ENCODE measurements around the gene IFT57. TPM values are rescaled to one million over a fixed set of nuclear protein-coding genes. Genes with fewer than 3 reads are reported as not detected.

IFT57 gene
- total and polyA plus RNA-seq, 10 of the 15 experiments (the other 5 are each of a cell fraction or from before 2014, with no cell fraction given): 1.8 to 25.0 (median 7.5) TPM

DNA sequence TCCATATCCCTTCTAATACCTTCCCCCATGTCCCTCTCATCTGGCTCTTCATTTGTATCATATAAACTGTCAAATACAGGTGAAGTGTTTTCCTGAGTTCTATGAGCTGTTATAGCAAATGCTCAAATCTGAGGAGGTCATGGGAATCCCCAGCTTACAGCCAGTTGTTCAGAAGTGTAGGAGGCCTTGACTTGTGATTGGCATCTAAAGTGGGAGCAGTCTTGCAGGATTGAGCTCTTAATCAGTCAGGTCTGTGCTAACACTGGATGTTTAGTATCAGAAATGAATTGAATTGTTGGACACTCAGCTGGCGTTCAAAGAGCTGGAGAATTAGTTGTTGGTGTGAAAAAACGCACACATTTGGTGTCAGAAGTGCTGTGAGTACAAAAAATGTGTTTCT is 65.0 kb downstream of the IFT57 start:
- TF ChIP-seq, protein P1, sequence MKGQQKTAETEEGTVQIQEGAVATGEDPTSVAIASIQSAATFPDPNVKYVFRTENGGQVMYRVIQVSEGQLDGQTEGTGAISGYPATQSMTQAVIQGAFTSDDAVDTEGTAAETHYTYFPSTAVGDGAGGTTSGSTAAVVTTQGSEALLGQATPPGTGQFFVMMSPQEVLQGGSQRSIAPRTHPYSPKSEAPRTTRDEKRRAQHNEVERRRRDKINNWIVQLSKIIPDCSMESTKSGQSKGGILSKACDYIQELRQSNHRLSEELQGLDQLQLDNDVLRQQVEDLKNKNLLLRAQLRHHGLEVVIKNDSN (IDR thresholded peaks at IDR 0.05; ENCODE audit: borderline replicate concordance, extremely low read length, insufficient read depth, low read depth, low read length): no peak
- TF ChIP-seq SUZ12 (IDR thresholded peaks at IDR 0.05; ENCODE audit: unreplicated experiment): no peak
- TF ChIP-seq ZNF274 (IDR thresholded peaks at IDR 0.05; ENCODE audit: insufficient read depth, insufficient read length): no peak
- Histone ChIP-seq H3K27me3 (replicated peaks in 1 of 2; ENCODE audit: control insufficient read depth in 2 of 2, insufficient read depth in 2 of 2, low read length in 1 of 2) (no peaks in the 10 kb centered on the region), H3K9me3 (replicated peaks; ENCODE audit: control insufficient read depth, insufficient read depth, low read length) (no peaks in the 10 kb centered on the region), H2AFZ (ENCODE audit: control insufficient read depth, low read depth, low read length) (no peak overlapping the region), H3K27ac (ENCODE audit: control insufficient read depth, insufficient read depth) (no peak overlapping the region), H3K4me3 (no peak overlapping the region), H3K4me2 (ENCODE audit: control insufficient read depth, insufficient read depth) (no peak overlapping the region), H3K9ac (ENCODE audit: control insufficient read depth, insufficient read depth, low read length) (no peak overlapping the region), H3K36me3 (ENCODE audit: control insufficient read depth in 2 of 2, insufficient read depth in 2 of 2, low read length in 1 of 2) (no peaks in the 10 kb centered on the region), H3K79me2 (ENCODE audit: control insufficient read depth, insufficient read depth, low read length) (no peaks in the 10 kb centered on the region), H3K4me1 (ENCODE audit: control insufficient read depth, insufficient read depth, low read length) (no peaks in the 10 kb centered on the region), H4K20me1 (ENCODE audit: control insufficient read depth, insufficient read depth) (no peaks in the 10 kb centered on the region)
- in situ Hi-C loops (cut with MboI): no loop called here
- WGBS (ENCODE audit: insufficient coverage, insufficient replicate concordance, low lambda C conversion rate, missing lambda C conversion rate): 50% methylated on average over 2 of the region's 2 CpGs
- intact Hi-C loops (cut with micrococcal nuclease; ENCODE audit: unreplicated experiment): loop anchor here (10.0 kb wide), 1 partner anchor 138 kb away; the partner anchor contains the start of gene HHLA2
- SMC1A ChIA-PET (ENCODE audit: uncharacterized antibody, unreplicated experiment): interaction anchor here (0.9 to 3.8 kb wide), 14 partner anchors 10 to 320 kb away, joined by 3 to 23 read pairs (median 5); partner anchors contain the start of gene HHLA2
- RAD21 ChIA-PET (ENCODE audit: unreplicated experiment): interaction anchor here (0.7 to 1.9 kb wide), 6 partner anchors 32 to 252 kb away, joined by 3 to 7 read pairs (median 3); no protein-coding TSS in a partner anchor
- POLR2A ChIA-PET: no interaction called here
- no TSS peak for BruUV-seq (replicated peaks)
- CTCF ChIA-PET: interaction anchor here (0.8 to 3.3 kb wide), 12 partner anchors 10 to 395 kb away, joined by 3 to 31 read pairs (median 4); no protein-coding TSS in a partner anchor
- FAIRE-seq (no peak), DNase-seq (ENCODE audit: low read depth, low spot score) (no peak), ATAC-seq (no peak)

DNA sequence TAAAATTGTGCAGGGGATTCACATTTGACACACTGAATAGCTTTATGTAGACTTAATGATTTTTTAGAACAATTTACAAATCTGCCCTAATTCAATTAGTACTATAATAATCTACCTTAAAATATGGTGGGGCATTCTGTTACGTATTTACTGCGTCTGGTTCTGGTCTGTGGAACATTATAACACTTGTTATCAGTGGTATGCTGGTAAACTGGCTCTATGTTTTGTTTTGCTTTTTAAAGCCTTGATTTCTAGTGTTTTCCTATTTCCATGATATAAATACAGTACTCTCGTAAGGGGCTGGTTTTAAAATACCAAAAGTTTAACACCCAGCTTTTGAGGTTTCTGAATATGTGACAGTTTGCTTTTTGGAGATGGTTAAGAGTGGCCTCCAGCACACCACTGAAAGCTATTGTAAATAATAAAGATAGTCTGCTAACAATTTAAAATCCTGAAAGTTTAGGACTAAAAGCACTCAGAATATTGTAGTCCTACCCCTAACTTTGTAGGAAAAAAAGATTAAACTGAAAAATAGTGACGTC is 65.8 kb downstream of the IFT57 start:
- WGBS (ENCODE audit: insufficient coverage, insufficient replicate concordance, low lambda C conversion rate, missing lambda C conversion rate): 94% methylated on average over 4 of the region's 4 CpGs
- H4K20me1 ChIP-seq (ENCODE audit: control insufficient read depth, insufficient read depth): no peaks in the 10 kb centered on the region
- H3K27ac ChIP-seq (ENCODE audit: control insufficient read depth, insufficient read depth): no peak overlapping the region
- ChIA-PET POLR2A (no interaction called here), SMC1A (ENCODE audit: uncharacterized antibody, unreplicated experiment) (interaction anchor here (0.7 to 3.8 kb wide), 10 partner anchors 11 to 477 kb away, joined by 3 to 23 read pairs (median 6); partner anchors contain the start of gene IFT57), RAD21 (ENCODE audit: unreplicated experiment) (interaction anchor here (0.7 to 1.9 kb wide), 4 partner anchors 51 to 253 kb away, joined by 3 to 7 read pairs (median 3); no protein-coding TSS in a partner anchor), CTCF (interaction anchor here (0.8 to 3.3 kb wide), 10 partner anchors 10 to 324 kb away, joined by 3 to 31 read pairs (median 4); no protein-coding TSS in a partner anchor)
- no peak overlapping the region for H3K4me3 ChIP-seq
- no peak for FAIRE-seq
- no peaks in the 10 kb centered on the region for H3K79me2 ChIP-seq (ENCODE audit: control insufficient read depth, insufficient read depth, low read length)
- no peak for DNase-seq (ENCODE audit: low read depth, low spot score)
- H3K27me3 ChIP-seq (replicated peaks in 1 of 2; ENCODE audit: control insufficient read depth in 2 of 2, insufficient read depth in 2 of 2, low read length in 1 of 2): no peaks in the 10 kb centered on the region
- BruUV-seq (replicated peaks): no TSS peak
- no peak overlapping the region for H3K4me2 ChIP-seq (ENCODE audit: control insufficient read depth, insufficient read depth)
- H3K9me3 ChIP-seq (replicated peaks; ENCODE audit: control insufficient read depth, insufficient read depth, low read length): no peaks in the 10 kb centered on the region
- no peaks in the 10 kb centered on the region for H3K4me1 ChIP-seq (ENCODE audit: control insufficient read depth, insufficient read depth, low read length)
- in situ Hi-C loops (cut with MboI) (no loop called here), intact Hi-C loops (cut with micrococcal nuclease; ENCODE audit: unreplicated experiment) (loop anchor here (10.0 kb wide), 1 partner anchor 138 kb away; the partner anchor contains the start of gene HHLA2)
- no peaks in the 10 kb centered on the region for H3K36me3 ChIP-seq (ENCODE audit: control insufficient read depth in 2 of 2, insufficient read depth in 2 of 2, low read length in 1 of 2)
- no peak overlapping the region for H2AFZ ChIP-seq (ENCODE audit: control insufficient read depth, low read depth, low read length)
- H3K9ac ChIP-seq (ENCODE audit: control insufficient read depth, insufficient read depth, low read length): no peak overlapping the region
- no peak for ATAC-seq
- TF ChIP-seq RAD51 (IDR thresholded peaks at IDR 0.05): no peak
- no peak for TF ChIP-seq WRNIP1 (IDR thresholded peaks at IDR 0.05; ENCODE audit: borderline replicate concordance, low read depth, low read length)
- TF ChIP-seq, protein P2, sequence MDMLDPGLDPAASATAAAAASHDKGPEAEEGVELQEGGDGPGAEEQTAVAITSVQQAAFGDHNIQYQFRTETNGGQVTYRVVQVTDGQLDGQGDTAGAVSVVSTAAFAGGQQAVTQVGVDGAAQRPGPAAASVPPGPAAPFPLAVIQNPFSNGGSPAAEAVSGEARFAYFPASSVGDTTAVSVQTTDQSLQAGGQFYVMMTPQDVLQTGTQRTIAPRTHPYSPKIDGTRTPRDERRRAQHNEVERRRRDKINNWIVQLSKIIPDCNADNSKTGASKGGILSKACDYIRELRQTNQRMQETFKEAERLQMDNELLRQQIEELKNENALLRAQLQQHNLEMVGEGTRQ (IDR thresholded peaks at IDR 0.05; ENCODE audit: borderline replicate concordance, low read depth, low read length): no peak
- TF ChIP-seq, protein P3, sequence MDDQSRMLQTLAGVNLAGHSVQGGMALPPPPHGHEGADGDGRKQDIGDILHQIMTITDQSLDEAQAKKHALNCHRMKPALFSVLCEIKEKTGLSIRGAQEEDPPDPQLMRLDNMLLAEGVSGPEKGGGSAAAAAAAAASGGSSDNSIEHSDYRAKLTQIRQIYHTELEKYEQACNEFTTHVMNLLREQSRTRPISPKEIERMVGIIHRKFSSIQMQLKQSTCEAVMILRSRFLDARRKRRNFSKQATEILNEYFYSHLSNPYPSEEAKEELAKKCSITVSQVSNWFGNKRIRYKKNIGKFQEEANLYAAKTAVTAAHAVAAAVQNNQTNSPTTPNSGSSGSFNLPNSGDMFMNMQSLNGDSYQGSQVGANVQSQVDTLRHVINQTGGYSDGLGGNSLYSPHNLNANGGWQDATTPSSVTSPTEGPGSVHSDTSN (IDR thresholded peaks at IDR 0.05; ENCODE audit: insufficient replicate concordance, low read depth, low read length): no peak
- TF ChIP-seq TBL1XR1 (IDR thresholded peaks at IDR 0.05; ENCODE audit: low read depth, low read length): no peak
- TF ChIP-seq SIX5 (IDR thresholded peaks at IDR 0.05; ENCODE audit: low read depth, low read length, severe bottlenecking): no peak
- TF ChIP-seq, protein P1 (IDR thresholded peaks at IDR 0.05; ENCODE audit: borderline replicate concordance, extremely low read length, insufficient read depth, low read depth, low read length): no peak
- no peak for TF ChIP-seq TCF7 (IDR thresholded peaks at IDR 0.05; ENCODE audit: borderline replicate concordance)
- no peak for TF ChIP-seq JUND (IDR thresholded peaks at IDR 0.05; ENCODE audit: low read depth, low read length)
